MM.1S (cell line): ENCODE data around the gene DSTN.

Experiments used
- DNase-seq: peaks from one replicate; pipeline ENCODE4 v3.0.0-alpha.2; 2015
- H2AFZ ChIP-seq: fragments of 300-600 bp; sonication (generic); 2 replicates; pipeline ENCODE4 v1.6.0; 2016; ENCODE audit warnings: antibody characterized with exemption, low read length
- H3F3A ChIP-seq: fragments of 300-600 bp; sonication (generic); 2 replicates; pipeline ENCODE4 v1.6.1; 2016; ENCODE audit warnings: mild to moderate bottlenecking, antibody characterized with exemption, low read length, moderate library complexity, mixed read lengths; ENCODE audit not compliant: insufficient read depth
- H3K27ac ChIP-seq: fragments of 300-600 bp; sonication (generic); 2 replicates; pipeline ENCODE4 v1.5.1; 2016; ENCODE audit warnings: mild to moderate bottlenecking, low read length
- H3K27me3 ChIP-seq: fragments of 300-600 bp; sonication (generic); replicated peaks from 2 replicates; pipeline ENCODE4 v1.6.0; 2016; ENCODE audit warnings: low read length; ENCODE audit not compliant: insufficient read depth
- H3K36me3 ChIP-seq: fragments of 300-600 bp; sonication (generic); replicated peaks from 2 replicates; pipeline ENCODE4 v1.6.1; 2016; ENCODE audit warnings: mild to moderate bottlenecking, low read length, mixed read lengths; ENCODE audit not compliant: insufficient read depth
- H3K4me1 ChIP-seq: fragments of 300-600 bp; sonication (generic); 2 replicates; pipeline ENCODE4 v1.6.1; 2016; ENCODE audit warnings: low read length, mixed read lengths
- H3K4me2 ChIP-seq: fragments of 300-600 bp; sonication (generic); 2 replicates; pipeline ENCODE4 v1.6.0; 2016; ENCODE audit warnings: low read depth, low read length
- H3K4me3 ChIP-seq: fragments of 300-600 bp; sonication (generic); 2 replicates; pipeline ENCODE4 v1.5.1; 2016; ENCODE audit warnings: low read length, mixed read lengths
- H3K79me2 ChIP-seq: fragments of 300-600 bp; sonication (generic); 2 replicates; pipeline ENCODE4 v1.6.1; 2016; ENCODE audit warnings: mixed run types, low read length, mixed read lengths
- H3K9ac ChIP-seq: fragments of 300-600 bp; sonication (generic); 2 replicates; pipeline ENCODE4 v1.6.1; 2016; ENCODE audit warnings: low read length, mixed read lengths
- H3K9me2 ChIP-seq: fragments of 300-600 bp; sonication (generic); replicated peaks from 2 replicates; pipeline ENCODE4 v1.6.1; 2016; ENCODE audit warnings: mild to moderate bottlenecking, low read length, mixed read lengths; ENCODE audit not compliant: insufficient read depth
- H3K9me3 ChIP-seq: fragments of 300-600 bp; sonication (generic); replicated peaks from 2 replicates; pipeline ENCODE4 v1.6.1; 2016; ENCODE audit warnings: mild to moderate bottlenecking, low read length, mixed read lengths; ENCODE audit not compliant: insufficient read depth
- H4K20me1 ChIP-seq: fragments of 300-600 bp; sonication (generic); 2 replicates; pipeline ENCODE4 v1.6.1; 2016; ENCODE audit warnings: mild to moderate bottlenecking, low read length, moderate library complexity, mixed read lengths; ENCODE audit not compliant: insufficient read depth
- EZH2 ChIP-seq: fragments of 300-600 bp; sonication (generic); optimal IDR thresholded peaks from 2 replicates; pipeline ENCODE3; 2017; ENCODE audit warnings: low read depth, mild to moderate bottlenecking, antibody characterized with exemption, low read length, mixed read lengths
- EZH2phosphoT487 ChIP-seq: fragments of 300-600 bp; sonication (generic); IDR thresholded peaks from 2 replicates; pipeline ENCODE4 v1.6.1; 2018; ENCODE audit warnings: antibody characterized with exemption, low read length
- TF ChIP-seq, protein P1 (sequence below): fragments of 300-600 bp; sonication (generic); IDR thresholded peaks from 2 replicates; pipeline ENCODE4 v1.5.1; 2016; ENCODE audit warnings: antibody characterized with exemption, low read length, mixed read lengths

The DSTN gene

DNA sequence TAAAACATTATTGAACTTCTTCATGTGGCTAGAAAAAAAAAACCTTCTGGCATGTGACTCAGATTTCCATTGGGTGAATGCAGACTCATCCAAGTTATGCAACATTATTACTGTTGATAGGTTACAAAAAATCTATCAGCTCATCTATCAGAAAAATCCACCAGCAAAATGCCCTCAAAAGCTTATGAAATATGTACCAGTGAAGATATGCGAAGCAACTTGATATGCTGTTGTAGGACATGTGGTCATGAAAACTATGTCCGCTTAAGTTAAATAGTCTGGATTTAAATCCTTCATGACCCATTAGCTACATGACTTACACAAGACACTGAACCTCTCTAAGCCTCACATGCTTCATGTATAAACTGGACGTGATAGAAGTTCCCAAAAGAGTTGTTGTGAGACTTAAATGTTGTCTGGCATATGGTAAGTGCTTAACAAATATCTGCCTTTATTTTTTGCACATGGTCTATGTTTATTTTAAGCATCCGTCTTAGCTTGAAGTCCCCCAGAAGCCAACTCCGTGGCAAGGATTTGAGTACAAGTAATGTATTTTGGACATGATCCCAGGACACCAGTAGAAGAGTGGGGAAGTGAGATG lies 26.2 kb upstream of the DSTN start:
- Histone ChIP-seq H3K4me3 (no peak overlapping the region), H2AFZ (no peak overlapping the region), H4K20me1 (no peaks in the 10 kb centered on the region), H3K79me2 (no peaks in the 10 kb centered on the region), H3K27me3 (no peaks in the 10 kb centered on the region), H3K4me2 (no peak overlapping the region), H3K9ac (no peak overlapping the region), H3K9me3 (no peaks in the 10 kb centered on the region), H3K36me3 (no peaks in the 10 kb centered on the region), H3K4me1 (no peaks in the 10 kb centered on the region), H3F3A (no peaks in the 10 kb centered on the region), H3K9me2 (no peaks in the 10 kb centered on the region), H3K27ac (no peak overlapping the region)
- no peak for DNase-seq
- TF ChIP-seq EZH2 (no peak), EZH2phosphoT487 (no peak)
- TF ChIP-seq, protein P1, sequence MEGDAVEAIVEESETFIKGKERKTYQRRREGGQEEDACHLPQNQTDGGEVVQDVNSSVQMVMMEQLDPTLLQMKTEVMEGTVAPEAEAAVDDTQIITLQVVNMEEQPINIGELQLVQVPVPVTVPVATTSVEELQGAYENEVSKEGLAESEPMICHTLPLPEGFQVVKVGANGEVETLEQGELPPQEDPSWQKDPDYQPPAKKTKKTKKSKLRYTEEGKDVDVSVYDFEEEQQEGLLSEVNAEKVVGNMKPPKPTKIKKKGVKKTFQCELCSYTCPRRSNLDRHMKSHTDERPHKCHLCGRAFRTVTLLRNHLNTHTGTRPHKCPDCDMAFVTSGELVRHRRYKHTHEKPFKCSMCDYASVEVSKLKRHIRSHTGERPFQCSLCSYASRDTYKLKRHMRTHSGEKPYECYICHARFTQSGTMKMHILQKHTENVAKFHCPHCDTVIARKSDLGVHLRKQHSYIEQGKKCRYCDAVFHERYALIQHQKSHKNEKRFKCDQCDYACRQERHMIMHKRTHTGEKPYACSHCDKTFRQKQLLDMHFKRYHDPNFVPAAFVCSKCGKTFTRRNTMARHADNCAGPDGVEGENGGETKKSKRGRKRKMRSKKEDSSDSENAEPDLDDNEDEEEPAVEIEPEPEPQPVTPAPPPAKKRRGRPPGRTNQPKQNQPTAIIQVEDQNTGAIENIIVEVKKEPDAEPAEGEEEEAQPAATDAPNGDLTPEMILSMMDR = no peak

DNA sequence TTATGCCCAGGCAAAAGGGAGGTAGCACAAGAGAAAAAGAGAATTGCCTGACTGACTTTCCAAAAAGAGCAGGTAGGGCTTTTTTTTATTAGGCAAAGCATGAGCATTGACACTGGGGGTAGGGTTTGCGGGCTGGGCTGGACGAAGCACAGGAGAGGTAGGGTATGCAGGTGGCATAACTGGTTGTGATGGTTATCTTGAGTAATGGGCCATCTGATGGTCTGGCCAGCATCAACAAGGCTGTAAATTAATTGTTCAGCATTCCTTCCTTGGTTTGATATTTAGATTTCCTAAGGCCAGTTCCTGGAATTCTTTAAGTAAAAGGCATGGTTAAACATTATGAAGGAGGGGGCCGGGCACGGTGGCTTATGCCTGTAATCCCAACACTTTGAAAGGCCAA lies 24.7 kb upstream of the DSTN start:
- H4K20me1 ChIP-seq = no peaks in the 10 kb centered on the region
- no peak overlapping the region for H3K4me3 ChIP-seq
- H3K36me3 ChIP-seq = no peaks in the 10 kb centered on the region
- no peaks in the 10 kb centered on the region for H3K9me2 ChIP-seq
- DNase-seq = no peak
- H3K27me3 ChIP-seq = no peaks in the 10 kb centered on the region
- no peak overlapping the region for H3K27ac ChIP-seq
- no peak overlapping the region for H2AFZ ChIP-seq
- no peaks in the 10 kb centered on the region for H3K4me1 ChIP-seq
- H3K4me2 ChIP-seq = no peak overlapping the region
- no peak for TF ChIP-seq EZH2phosphoT487
- TF ChIP-seq, protein P1 = no peak
- TF ChIP-seq EZH2 = no peak
- no peaks in the 10 kb centered on the region for H3K79me2 ChIP-seq
- H3F3A ChIP-seq = no peaks in the 10 kb centered on the region
- H3K9ac ChIP-seq = no peak overlapping the region
- no peaks in the 10 kb centered on the region for H3K9me3 ChIP-seq

DNA sequence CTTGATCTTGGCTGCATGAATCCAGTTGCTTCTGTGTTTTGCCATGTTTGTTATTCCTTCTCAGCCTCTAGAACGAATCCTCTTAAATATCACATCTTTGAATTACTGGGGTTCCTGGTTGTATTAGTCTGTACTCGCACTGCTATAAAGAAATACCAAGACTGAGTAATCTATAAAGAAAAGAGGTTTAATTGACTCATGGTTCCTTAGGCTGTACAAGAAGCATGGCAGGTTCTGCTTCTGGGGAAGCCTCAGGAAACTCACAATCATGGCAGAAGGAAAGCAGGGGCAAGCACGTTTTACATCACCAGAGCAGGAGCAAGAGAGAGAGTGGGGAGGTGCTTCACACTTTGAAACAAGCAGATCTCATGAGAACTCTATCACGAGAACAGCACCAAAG lies 20.7 kb upstream of the DSTN start:
- TF ChIP-seq, protein P1 = no peak
- TF ChIP-seq EZH2 (no peak), EZH2phosphoT487 (no peak)
- Histone ChIP-seq H3K9me2 (no peaks in the 10 kb centered on the region), H2AFZ (no peak overlapping the region), H3F3A (no peaks in the 10 kb centered on the region), H3K9me3 (no peaks in the 10 kb centered on the region), H3K4me3 (no peak overlapping the region), H3K27me3 (no peaks in the 10 kb centered on the region), H3K4me2 (no peak overlapping the region), H4K20me1 (no peaks in the 10 kb centered on the region), H3K27ac (no peak overlapping the region), H3K79me2 (no peaks in the 10 kb centered on the region), H3K4me1 (no peaks in the 10 kb centered on the region), H3K9ac (no peak overlapping the region), H3K36me3 (no peaks in the 10 kb centered on the region)
- no peak for DNase-seq
